ENCODE results near the gene LINS1.

GRCh38 chr15:100572362-100572983 lies 29.5 kb downstream of the LINS1 start:
- TF ChIP-seq CTCF (IDR thresholded peaks at IDR 0.05) (peak; percentile 43 to 75 (median 62)), POLR2A (IDR thresholded peaks at IDR 0.05) (no peak)
